HG02678 (cell line): ENCODE measurements around the gene PKP3.
"Not testable (repeated sequence)": the region's sequence is repeated elsewhere in the genome, so short reads cannot be mapped to it uniquely, and the experiment has no call there.

ENCODE experiments used
- ATAC-seq: cut with Tn5 transposase; IDR thresholded peaks from one replicate; pipeline ENCODE4 v1.9.1; 2021; ENCODE audit warnings: mild to moderate bottlenecking, moderate library complexity; ENCODE audit not compliant: unreplicated experiment

The PKP3 gene

GRCh38 chr11:424766-425165 is 30.8 kb downstream of the PKP3 start:
- not testable (repeated sequence) for ATAC-seq

- ATAC-seq = no peak
These were observed 31.3 kb downstream of the PKP3 start for GRCh38 chr11:425301-425700.

- no peak for ATAC-seq
These were observed 32.8 kb downstream of the PKP3 start for GRCh38 chr11:426851-427250.

GRCh38 chr11:428295-428694 is 34.3 kb downstream of the PKP3 start:
- no peak for ATAC-seq

- ATAC-seq = no peak
These were observed 35.4 kb downstream of the PKP3 start for GRCh38 chr11:429391-429790.

GRCh38 chr11:429931-430456 is 36.0 kb downstream of the PKP3 start:
- ATAC-seq = no peak

GRCh38 chr11:431921-432320 is 37.9 kb downstream of the PKP3 start:
- ATAC-seq = no peak

GRCh38 chr11:432501-433100 is 38.6 kb downstream of the PKP3 start:
- no peak for ATAC-seq

- ATAC-seq = no peak
These were observed 39.1 kb downstream of the PKP3 start for GRCh38 chr11:433111-433510.

- ATAC-seq = no peak
These were observed 39.6 kb downstream of the PKP3 start for GRCh38 chr11:433641-434040.

- no peak for ATAC-seq
These were observed 40.5 kb downstream of the PKP3 start for GRCh38 chr11:434496-434895.

- ATAC-seq = not testable (repeated sequence)
These were observed 41.2 kb downstream of the PKP3 start for GRCh38 chr11:434999-435740.

GRCh38 chr11:437228-437870 is 43.3 kb downstream of the PKP3 start:
- ATAC-seq = no peak

- no peak for ATAC-seq
These were observed 44.3 kb downstream of the PKP3 start for GRCh38 chr11:438101-438844.

GRCh38 chr11:439315-440064 is 45.5 kb downstream of the PKP3 start:
- ATAC-seq = no peak

- no peak for ATAC-seq
These were observed 46.3 kb downstream of the PKP3 start for GRCh38 chr11:440065-441042.

GRCh38 chr11:441043-441417 is 47.0 kb downstream of the PKP3 start:
- no peak for ATAC-seq

- ATAC-seq = peak; percentile 71
These were observed 47.6 kb downstream of the PKP3 start, which contains the start of gene ANO9 for GRCh38 chr11:441418-442274. Gene ANO9 (minus strand): TSS chr11:442011. CDS start chr11:441926, 85 bp downstream.
